ENCODE results near the gene ACOT7.

DNA sequence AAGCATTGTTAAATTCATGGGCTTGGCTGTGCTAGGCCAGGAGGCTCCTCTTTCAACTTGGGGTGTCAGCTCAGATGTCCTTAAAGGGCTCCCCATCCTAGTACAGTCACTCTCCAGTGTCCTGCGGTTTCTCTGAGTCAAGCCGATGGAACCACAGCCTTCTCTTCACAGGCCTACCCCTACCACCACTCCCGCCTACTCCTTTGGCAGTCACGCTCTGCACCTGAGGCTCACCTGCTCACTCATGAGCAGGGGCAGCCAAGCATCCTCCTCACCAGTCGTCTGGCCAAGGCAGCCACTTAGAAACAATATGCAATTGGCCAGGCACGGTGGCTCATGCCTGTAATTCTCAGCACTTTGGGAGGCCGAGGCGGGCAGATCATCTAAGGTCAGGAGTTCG is 3.6 kb downstream of the ACOT7 start:
- no peak for TF ChIP-seq POLR2AphosphoS5 (IDR thresholded peaks at IDR 0.05)
- TF ChIP-seq, protein P1, sequence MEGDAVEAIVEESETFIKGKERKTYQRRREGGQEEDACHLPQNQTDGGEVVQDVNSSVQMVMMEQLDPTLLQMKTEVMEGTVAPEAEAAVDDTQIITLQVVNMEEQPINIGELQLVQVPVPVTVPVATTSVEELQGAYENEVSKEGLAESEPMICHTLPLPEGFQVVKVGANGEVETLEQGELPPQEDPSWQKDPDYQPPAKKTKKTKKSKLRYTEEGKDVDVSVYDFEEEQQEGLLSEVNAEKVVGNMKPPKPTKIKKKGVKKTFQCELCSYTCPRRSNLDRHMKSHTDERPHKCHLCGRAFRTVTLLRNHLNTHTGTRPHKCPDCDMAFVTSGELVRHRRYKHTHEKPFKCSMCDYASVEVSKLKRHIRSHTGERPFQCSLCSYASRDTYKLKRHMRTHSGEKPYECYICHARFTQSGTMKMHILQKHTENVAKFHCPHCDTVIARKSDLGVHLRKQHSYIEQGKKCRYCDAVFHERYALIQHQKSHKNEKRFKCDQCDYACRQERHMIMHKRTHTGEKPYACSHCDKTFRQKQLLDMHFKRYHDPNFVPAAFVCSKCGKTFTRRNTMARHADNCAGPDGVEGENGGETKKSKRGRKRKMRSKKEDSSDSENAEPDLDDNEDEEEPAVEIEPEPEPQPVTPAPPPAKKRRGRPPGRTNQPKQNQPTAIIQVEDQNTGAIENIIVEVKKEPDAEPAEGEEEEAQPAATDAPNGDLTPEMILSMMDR (IDR thresholded peaks at IDR 0.05 in 8 of 11, conservative IDR thresholded peaks at IDR 0.05 in 3 of 11): no peak
